Trophoblast cell (in vitro differentiated cells and primary cell): ENCODE results near the gene TRIP12.

Experiments used
- DNase-seq, 2 donors: peaks; one replicate each; pipeline ENCODE4 v3.0.0-alpha.2; 2016
- H2AFZ ChIP-seq: 2 replicates; pipeline ENCODE4 v1.6.1; 2013; ENCODE audit warnings: low read length, moderate library complexity, mild to moderate bottlenecking; ENCODE audit not compliant: insufficient read depth, poor library complexity
- H2AK5ac ChIP-seq: 2 replicates; pipeline ENCODE4 v1.6.1; 2013; ENCODE audit warnings: mild to moderate bottlenecking, low read length
- H2BK120ac ChIP-seq: 2 replicates; pipeline ENCODE4 v1.6.1; 2013; ENCODE audit warnings: low read length, mild to moderate bottlenecking, moderate library complexity; ENCODE audit not compliant: insufficient read depth, poor library complexity
- H2BK12ac ChIP-seq: 2 replicates; pipeline ENCODE4 v1.6.1; 2013; ENCODE audit warnings: mild to moderate bottlenecking, low read length, moderate library complexity
- H2BK5ac ChIP-seq: 2 replicates; pipeline ENCODE4 v1.6.1; 2013; ENCODE audit warnings: low read length, low read depth, moderate library complexity, mild to moderate bottlenecking; ENCODE audit not compliant: poor library complexity
- H3K14ac ChIP-seq: 2 replicates; pipeline ENCODE4 v1.6.1; 2013; ENCODE audit warnings: mild to moderate bottlenecking, low read length
- H3K18ac ChIP-seq: 2 replicates; pipeline ENCODE4 v1.6.1; 2013; ENCODE audit warnings: mild to moderate bottlenecking, low read length
- H3K23ac ChIP-seq: 2 replicates; pipeline ENCODE4 v1.6.1; 2013; ENCODE audit warnings: low read length
- H3K27ac ChIP-seq: 2 replicates; pipeline ENCODE4 v1.5.1; 2013; ENCODE audit warnings: low read depth, mild to moderate bottlenecking, inconsistent platforms, low read length, moderate library complexity
- H3K27me3 ChIP-seq: 2 replicates; pipeline ENCODE4 v1.6.1; 2013; ENCODE audit warnings: inconsistent platforms, mild to moderate bottlenecking, low read length, moderate library complexity; ENCODE audit not compliant: insufficient read depth
- H3K36me3 ChIP-seq, 2 experiments: 1 replicate in 1 of 2; 2 replicates in 1 of 2; pipeline ENCODE4 v1.6.1; 2013; ENCODE audit warnings: low read length in 2 of 2, mild to moderate bottlenecking in 2 of 2, moderate library complexity in 1 of 2; ENCODE audit not compliant: insufficient read depth in 2 of 2, control insufficient read depth in 1 of 2
- H3K4ac ChIP-seq: 2 replicates; pipeline ENCODE4 v1.6.1; 2013; ENCODE audit warnings: low read depth, mild to moderate bottlenecking, low read length, moderate library complexity
- H3K4me1 ChIP-seq, 2 experiments: 1 replicate in 1 of 2; 2 replicates in 1 of 2; pipeline ENCODE4 v1.6.1; 2013; ENCODE audit warnings: low read length in 2 of 2, mild to moderate bottlenecking in 2 of 2, moderate library complexity in 1 of 2; ENCODE audit not compliant: insufficient read depth in 2 of 2, control insufficient read depth in 1 of 2
- H3K4me2 ChIP-seq: 2 replicates; pipeline ENCODE4 v1.6.1; 2013; ENCODE audit warnings: inconsistent platforms, mild to moderate bottlenecking, low read length, moderate library complexity
- H3K4me3 ChIP-seq: 2 replicates; pipeline ENCODE4 v1.5.1; 2013; ENCODE audit warnings: mild to moderate bottlenecking, low read depth, low read length, inconsistent platforms
- H3K79me1 ChIP-seq: one replicate; pipeline ENCODE4 v1.6.1; 2013; ENCODE audit warnings: low read length
- H3K79me2 ChIP-seq: 2 replicates; pipeline ENCODE4 v1.6.1; 2013; ENCODE audit warnings: low read length, mild to moderate bottlenecking; ENCODE audit not compliant: control insufficient read depth, insufficient read depth, poor library complexity
- H3K9ac ChIP-seq: 2 replicates; pipeline ENCODE4 v1.6.1; 2013; ENCODE audit warnings: mild to moderate bottlenecking, low read length
- H3K9me3 ChIP-seq: 2 replicates; pipeline ENCODE4 v1.6.1; 2013; ENCODE audit warnings: low read depth, mild to moderate bottlenecking, control low read depth, inconsistent platforms, low read length; ENCODE audit not compliant: insufficient read depth
- H4K12ac ChIP-seq: 2 replicates; pipeline ENCODE4 v1.6.1; 2013; ENCODE audit warnings: low read depth, mild to moderate bottlenecking, low read length, moderate library complexity
- H4K8ac ChIP-seq: 2 replicates; pipeline ENCODE4 v1.6.1; 2013; ENCODE audit warnings: low read depth, mild to moderate bottlenecking, low read length, moderate library complexity
- H4K91ac ChIP-seq: one replicate; pipeline ENCODE4 v1.6.1; 2013; ENCODE audit warnings: low read depth, mild to moderate bottlenecking, low read length, moderate library complexity
- WGBS: extraction: QIAGEN DNeasy Blood & Tissue Kit; methylation state at CpG from one replicate; pipeline ENCODE4 v1.1.7; 2013; ENCODE audit warnings: missing lambda C conversion rate; ENCODE audit not compliant: insufficient read length, insufficient coverage; ENCODE audit errors: extremely low coverage; 5-methylcytosine and 5-hydroxymethylcytosine counted together

Gene TRIP12

GRCh38 chr2:229733611-229734245 is 188.1 kb downstream of the TRIP12 start:
- no peak overlapping the region for H3K18ac ChIP-seq
- H2AK5ac ChIP-seq: no peak overlapping the region
- no peaks in the 10 kb centered on the region for H3K79me1 ChIP-seq
- peak overlapping the region; percentile 63 for H2BK120ac ChIP-seq
- H3K4ac ChIP-seq: no peak overlapping the region
- H4K91ac ChIP-seq: no peak overlapping the region
- H3K23ac ChIP-seq: no peak overlapping the region
- H3K9me3 ChIP-seq: peaks cover 4% of the 10 kb centered on the region
- H2BK12ac ChIP-seq: peak overlapping the region; percentile 47
- H2BK5ac ChIP-seq: no peak overlapping the region
- H3K79me2 ChIP-seq: no peaks in the 10 kb centered on the region
- no peak overlapping the region for H4K8ac ChIP-seq
- H3K36me3 ChIP-seq: no peaks in the 10 kb centered on the region
- no peak overlapping the region for H2AFZ ChIP-seq
- H3K27me3 ChIP-seq: no peaks in the 10 kb centered on the region
- peaks cover 6 to 9% of the 10 kb centered on the region in 2 experiments for H3K4me1 ChIP-seq
- no peak overlapping the region for H4K12ac ChIP-seq
- peak in 1 of 2 donors; percentile 48 for DNase-seq
- H3K14ac ChIP-seq: peak overlapping the region; percentile 34
- no CpG with 5 or more reads among the region's 6 CpGs for whole genome bisulfite sequencing
- H3K9ac ChIP-seq: no peak overlapping the region
- no peak overlapping the region for H3K27ac ChIP-seq
- peak overlapping the region; percentile 31 for H3K4me2 ChIP-seq
- no peak overlapping the region for H3K4me3 ChIP-seq

DNA sequence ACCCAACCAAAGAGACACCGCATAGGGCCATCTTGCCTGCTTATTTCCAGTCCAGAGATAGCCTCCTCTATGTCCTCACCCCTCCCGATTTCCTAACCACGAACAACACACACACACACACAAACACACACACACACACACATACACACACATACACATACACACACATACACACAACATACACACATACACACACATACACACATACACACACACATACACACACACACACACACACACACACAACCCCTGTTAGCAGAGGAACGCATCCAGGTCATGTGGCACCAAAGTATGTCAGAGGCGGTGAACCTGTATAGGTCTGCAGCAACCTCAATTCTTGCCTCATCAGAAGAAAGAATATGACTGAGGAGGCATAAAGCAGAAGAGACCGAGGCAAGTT is 188.9 kb downstream of the TRIP12 start:
- no peak overlapping the region for H3K23ac ChIP-seq
- H3K9me3 ChIP-seq: peaks cover 4% of the 10 kb centered on the region
- no peaks in the 10 kb centered on the region for H3K79me1 ChIP-seq
- H2BK12ac ChIP-seq: no peak overlapping the region
- no peaks in the 10 kb centered on the region for H3K27me3 ChIP-seq
- no peak overlapping the region for H4K91ac ChIP-seq
- H3K27ac ChIP-seq: no peak overlapping the region
- H2BK5ac ChIP-seq: no peak overlapping the region
- no peak overlapping the region for H3K14ac ChIP-seq
- no peak overlapping the region for H3K18ac ChIP-seq
- no peak overlapping the region for H3K4ac ChIP-seq
- H3K4me2 ChIP-seq: no peak overlapping the region
- H2BK120ac ChIP-seq: no peak overlapping the region
- WGBS: no CpG with 5 or more reads among the region's 6 CpGs
- no peak overlapping the region for H4K8ac ChIP-seq
- peaks cover 6 to 9% of the 10 kb centered on the region in 2 experiments for H3K4me1 ChIP-seq
- no peaks in the 10 kb centered on the region for H3K79me2 ChIP-seq
- H3K4me3 ChIP-seq: no peak overlapping the region
- H2AK5ac ChIP-seq: no peak overlapping the region
- no peak overlapping the region for H4K12ac ChIP-seq
- no peaks in the 10 kb centered on the region for H3K36me3 ChIP-seq
- peak in 1 of 2 donors; percentile 13 for DNase-seq
- H2AFZ ChIP-seq: no peak overlapping the region
- H3K9ac ChIP-seq: no peak overlapping the region

- Histone ChIP-seq H4K12ac (no peak overlapping the region), H3K4ac (no peak overlapping the region), H3K14ac (no peak overlapping the region), H3K9ac (no peak overlapping the region), H3K4me2 (no peak overlapping the region), H3K23ac (no peak overlapping the region), H4K91ac (no peak overlapping the region), H3K18ac (no peak overlapping the region), H3K4me1 (peaks cover 6 to 9% of the 10 kb centered on the region in 2 experiments), H3K27me3 (no peaks in the 10 kb centered on the region), H3K9me3 (peaks cover 4% of the 10 kb centered on the region), H2BK5ac (no peak overlapping the region), H4K8ac (no peak overlapping the region), H3K79me1 (no peaks in the 10 kb centered on the region), H2BK120ac (no peak overlapping the region), H2AFZ (no peak overlapping the region), H3K79me2 (no peaks in the 10 kb centered on the region), H2BK12ac (no peak overlapping the region), H3K36me3 (no peaks in the 10 kb centered on the region), H2AK5ac (no peak overlapping the region), H3K27ac (no peak overlapping the region), H3K4me3 (no peak overlapping the region)
- DNase-seq: no peak
- no CpG with 5 or more reads among the region's 4 CpGs for WGBS
Measured at GRCh38 chr2:229731916-229732315, 189.9 kb downstream of the TRIP12 start.

GRCh38 chr2:229731363-229731762 is 190.4 kb downstream of the TRIP12 start:
- no peak overlapping the region for H2BK5ac ChIP-seq
- H4K8ac ChIP-seq: no peak overlapping the region
- no peak overlapping the region for H3K4me3 ChIP-seq
- H3K27me3 ChIP-seq: no peaks in the 10 kb centered on the region
- no peak overlapping the region for H3K4ac ChIP-seq
- H2AFZ ChIP-seq: no peak overlapping the region
- no peak for DNase-seq
- no peak overlapping the region for H3K14ac ChIP-seq
- H2BK12ac ChIP-seq: no peak overlapping the region
- no peak overlapping the region for H3K4me2 ChIP-seq
- no peak overlapping the region for H2BK120ac ChIP-seq
- no peak overlapping the region for H3K9ac ChIP-seq
- H4K91ac ChIP-seq: no peak overlapping the region
- no peak overlapping the region for H2AK5ac ChIP-seq
- H3K79me2 ChIP-seq: no peaks in the 10 kb centered on the region
- H3K23ac ChIP-seq: no peak overlapping the region
- no peak overlapping the region for H3K18ac ChIP-seq
- no peak overlapping the region for H4K12ac ChIP-seq
- peaks cover 2% of the 10 kb centered on the region for H3K9me3 ChIP-seq
- WGBS: no CpG with 5 or more reads among the region's 5 CpGs
- no peak overlapping the region for H3K27ac ChIP-seq
- H3K79me1 ChIP-seq: no peaks in the 10 kb centered on the region
- H3K4me1 ChIP-seq: peaks cover 6 to 9% of the 10 kb centered on the region in 2 experiments
- H3K36me3 ChIP-seq: no peaks in the 10 kb centered on the region
